Measurements from ENCODE around the gene HNRNPA2B1. TPM values are rescaled to one million over a fixed set of nuclear protein-coding genes. Genes with fewer than 3 reads are reported as not detected.

Gene HNRNPA2B1
- total RNA-seq, 1 experiment from 2014 or later: 1,137 TPM

DNA sequence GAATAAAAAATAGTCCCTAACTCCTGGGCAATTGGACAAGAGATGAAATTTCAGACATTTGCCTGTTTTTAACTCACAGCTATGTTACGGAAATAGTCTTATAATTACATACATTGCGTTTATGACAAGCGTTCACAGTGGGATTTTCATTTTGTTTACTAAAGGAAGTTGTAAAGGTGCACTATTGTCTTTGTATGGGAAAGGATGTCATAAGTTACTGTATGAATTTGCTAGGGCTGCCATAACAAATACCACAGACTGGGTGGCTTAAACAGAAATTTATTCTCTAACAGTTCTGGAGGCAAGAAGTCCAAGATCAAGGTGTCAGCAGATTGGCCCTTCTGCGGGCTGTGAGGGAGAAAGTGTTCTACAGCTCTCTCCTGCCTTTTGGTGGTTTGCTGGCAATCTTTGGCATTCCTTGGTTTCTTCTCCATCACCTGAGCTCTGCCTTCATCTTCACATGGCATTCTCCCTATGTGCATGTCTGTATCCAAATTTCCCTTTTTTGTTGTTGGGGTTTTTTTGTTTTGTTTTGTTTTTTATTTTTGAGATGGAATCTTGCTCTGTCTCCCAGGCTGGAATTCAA is 42.9 kb downstream of the HNRNPA2B1 start:
- no peak overlapping the region for H3K27ac ChIP-seq (ENCODE audit: insufficient read length, low read depth, low read length)
- no peaks in the 10 kb centered on the region for H4K20me1 ChIP-seq (ENCODE audit: control insufficient read depth, insufficient read depth, insufficient read length)
- H3K14ac ChIP-seq (ENCODE audit: insufficient read depth, low read length): no peak overlapping the region
- H3K27me3 Mint-ChIP-seq (ENCODE audit: low read depth): peaks cover 12% of the 10 kb centered on the region
- peaks cover 80% of the 10 kb centered on the region for H3K79me2 ChIP-seq (ENCODE audit: insufficient read depth, low read length)
- H2AK5ac ChIP-seq (ENCODE audit: insufficient read length, low read length): no peak overlapping the region
- H3K4me1 Mint-ChIP-seq: peaks cover 69 to 79% of the 10 kb centered on the region in 2 experiments
- H3K23ac ChIP-seq (ENCODE audit: insufficient read length, low read depth, low read length): no peak overlapping the region
- H3K4ac ChIP-seq (ENCODE audit: low read depth, low read length): no peak overlapping the region
- no peak overlapping the region for H3K18ac ChIP-seq (ENCODE audit: insufficient read length, low read depth, low read length)
- TF ChIP-seq, protein P1, sequence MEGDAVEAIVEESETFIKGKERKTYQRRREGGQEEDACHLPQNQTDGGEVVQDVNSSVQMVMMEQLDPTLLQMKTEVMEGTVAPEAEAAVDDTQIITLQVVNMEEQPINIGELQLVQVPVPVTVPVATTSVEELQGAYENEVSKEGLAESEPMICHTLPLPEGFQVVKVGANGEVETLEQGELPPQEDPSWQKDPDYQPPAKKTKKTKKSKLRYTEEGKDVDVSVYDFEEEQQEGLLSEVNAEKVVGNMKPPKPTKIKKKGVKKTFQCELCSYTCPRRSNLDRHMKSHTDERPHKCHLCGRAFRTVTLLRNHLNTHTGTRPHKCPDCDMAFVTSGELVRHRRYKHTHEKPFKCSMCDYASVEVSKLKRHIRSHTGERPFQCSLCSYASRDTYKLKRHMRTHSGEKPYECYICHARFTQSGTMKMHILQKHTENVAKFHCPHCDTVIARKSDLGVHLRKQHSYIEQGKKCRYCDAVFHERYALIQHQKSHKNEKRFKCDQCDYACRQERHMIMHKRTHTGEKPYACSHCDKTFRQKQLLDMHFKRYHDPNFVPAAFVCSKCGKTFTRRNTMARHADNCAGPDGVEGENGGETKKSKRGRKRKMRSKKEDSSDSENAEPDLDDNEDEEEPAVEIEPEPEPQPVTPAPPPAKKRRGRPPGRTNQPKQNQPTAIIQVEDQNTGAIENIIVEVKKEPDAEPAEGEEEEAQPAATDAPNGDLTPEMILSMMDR (conservative IDR thresholded peaks at IDR 0.05): no peak
- H3K27me3 ChIP-seq (ENCODE audit: insufficient read depth, low read length): no peaks in the 10 kb centered on the region
- H2BK15ac ChIP-seq (ENCODE audit: low read depth, low read length): no peak overlapping the region
- no peak overlapping the region for H4K5ac ChIP-seq (ENCODE audit: insufficient read length, low read depth, low read length)
- H3K9ac ChIP-seq (ENCODE audit: extremely low read depth, insufficient read length, low read length): no peak overlapping the region
- H2BK5ac ChIP-seq (ENCODE audit: insufficient read length, low read length): no peak overlapping the region
- H2AFZ ChIP-seq (ENCODE audit: low read length): no peak overlapping the region
- H4K91ac ChIP-seq (ENCODE audit: insufficient read length, low read depth, low read length): no peak overlapping the region
- no peak overlapping the region for H3K56ac ChIP-seq (ENCODE audit: insufficient read length, low read depth, low read length)
- H3K4me1 ChIP-seq (ENCODE audit: insufficient read depth, low read length): peaks cover 43% of the 10 kb centered on the region
- no peak overlapping the region for H4K8ac ChIP-seq (replicated peaks; ENCODE audit: insufficient read length, low read depth, low read length)
- H3K36me3 Mint-ChIP-seq (ENCODE audit: insufficient read depth in 1 of 3, low read depth in 3 of 3): peaks cover 3 to 53% (median 4%) of the 10 kb centered on the region in 3 experiments; a peak in 4 of 7 replicates
- peak overlapping the region in 1 of 3 experiments; percentile 94; a peak in 2 of 7 replicates for H3K27ac Mint-ChIP-seq
- H3K23me2 ChIP-seq (ENCODE audit: insufficient read length, low read depth, low read length, poor library complexity, severe bottlenecking): peaks cover 8% of the 10 kb centered on the region
- no peak overlapping the region for H2BK20ac ChIP-seq (ENCODE audit: low read depth, low read length, poor library complexity, severe bottlenecking)
- no peaks in the 10 kb centered on the region for H3K9me3 ChIP-seq (ENCODE audit: control insufficient read depth, low read depth, low read length)
- no peak overlapping the region for H3K4me2 ChIP-seq (ENCODE audit: insufficient read depth, insufficient read length, low read length)
- no peaks in the 10 kb centered on the region; a peak in 1 of 5 replicates for H3K9me3 Mint-ChIP-seq
- H2BK12ac ChIP-seq (ENCODE audit: insufficient read length, low read depth, low read length): no peak overlapping the region
- peak overlapping the region in 1 of 2 experiments; percentile 21; a peak in 3 of 5 replicates for H3K4me3 Mint-ChIP-seq
- DNase-seq: no peak
- H2BK120ac ChIP-seq (ENCODE audit: low read depth, low read length, poor library complexity, severe bottlenecking): no peak overlapping the region
- peaks cover 7% of the 10 kb centered on the region for H3K79me1 ChIP-seq (ENCODE audit: insufficient read depth, low read depth, low read length, poor library complexity, severe bottlenecking)
- no CpG with 5 or more reads among the region's 4 CpGs for WGBS (ENCODE audit: extremely low coverage, insufficient read length, low lambda C conversion rate)
- H3T11ph ChIP-seq (ENCODE audit: low read length): no peak overlapping the region
